Measurements from ENCODE around the gene ZNF850. TPM values are rescaled to one million over a fixed set of nuclear protein-coding genes. Genes with fewer than 3 reads are reported as not detected.
A peak's percentile ranks its signal among the peaks of the same experiment; 100 is the strongest.
"Not testable (repeated sequence)": the region's sequence is repeated elsewhere in the genome, so short reads cannot be mapped to it uniquely, and the experiment has no call there.

Gene ZNF850
- total RNA-seq, 6 experiments from 2014 or later, result 1.7 to 2.5 (median 1.9) TPM

DNA sequence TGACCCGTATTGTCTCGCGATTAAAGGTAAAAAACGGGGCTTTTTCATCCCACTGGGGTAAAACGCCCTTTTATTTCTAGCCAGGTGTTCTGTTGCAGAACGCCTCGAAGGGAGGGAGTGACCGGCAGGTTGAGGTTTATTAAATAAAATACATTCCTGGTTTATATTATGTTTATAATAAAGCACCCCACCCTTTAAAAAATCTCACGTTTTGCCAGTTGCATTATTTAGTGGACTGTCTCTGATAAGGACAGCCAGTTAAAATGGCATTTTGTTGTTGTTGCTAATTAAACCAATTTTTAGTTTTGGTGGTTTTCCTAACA lies 25.1 kb upstream of the ZNF850 start:
- peaks cover 79% of the 10 kb centered on the region for H3K9me3 Mint-ChIP-seq
- peak overlapping the region; percentile 87 for H3K4me3 Mint-ChIP-seq
- TF ChIP-seq, protein P1, sequence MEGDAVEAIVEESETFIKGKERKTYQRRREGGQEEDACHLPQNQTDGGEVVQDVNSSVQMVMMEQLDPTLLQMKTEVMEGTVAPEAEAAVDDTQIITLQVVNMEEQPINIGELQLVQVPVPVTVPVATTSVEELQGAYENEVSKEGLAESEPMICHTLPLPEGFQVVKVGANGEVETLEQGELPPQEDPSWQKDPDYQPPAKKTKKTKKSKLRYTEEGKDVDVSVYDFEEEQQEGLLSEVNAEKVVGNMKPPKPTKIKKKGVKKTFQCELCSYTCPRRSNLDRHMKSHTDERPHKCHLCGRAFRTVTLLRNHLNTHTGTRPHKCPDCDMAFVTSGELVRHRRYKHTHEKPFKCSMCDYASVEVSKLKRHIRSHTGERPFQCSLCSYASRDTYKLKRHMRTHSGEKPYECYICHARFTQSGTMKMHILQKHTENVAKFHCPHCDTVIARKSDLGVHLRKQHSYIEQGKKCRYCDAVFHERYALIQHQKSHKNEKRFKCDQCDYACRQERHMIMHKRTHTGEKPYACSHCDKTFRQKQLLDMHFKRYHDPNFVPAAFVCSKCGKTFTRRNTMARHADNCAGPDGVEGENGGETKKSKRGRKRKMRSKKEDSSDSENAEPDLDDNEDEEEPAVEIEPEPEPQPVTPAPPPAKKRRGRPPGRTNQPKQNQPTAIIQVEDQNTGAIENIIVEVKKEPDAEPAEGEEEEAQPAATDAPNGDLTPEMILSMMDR (IDR thresholded peaks at IDR 0.05), result no peak
- peak overlapping the region; percentile 67 for H3K27ac Mint-ChIP-seq
- H3K27me3 Mint-ChIP-seq (ENCODE audit: insufficient read depth), result peaks cover 1% of the 10 kb centered on the region
- no peaks in the 10 kb centered on the region for H3K4me1 Mint-ChIP-seq (ENCODE audit: low read depth)
- H3K36me3 Mint-ChIP-seq (ENCODE audit: low read depth), result peaks cover 54% of the 10 kb centered on the region
- no peak for DNase-seq

DNA sequence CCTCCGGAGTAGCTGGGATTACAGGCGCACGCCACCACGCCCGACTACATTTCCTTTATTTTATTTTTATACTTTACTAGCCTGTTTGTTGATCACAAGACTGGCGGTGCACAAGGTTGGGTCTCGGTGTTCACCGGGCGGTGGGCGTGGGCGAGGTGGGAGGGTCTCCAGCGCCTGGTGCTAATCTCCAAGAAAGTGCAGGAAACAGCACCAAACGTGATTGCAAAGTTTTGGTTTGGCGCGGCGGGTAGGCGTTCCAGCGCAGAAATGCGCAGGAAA lies 24.0 kb upstream of the ZNF850 start:
- peaks cover 1% of the 10 kb centered on the region for H3K27me3 Mint-ChIP-seq (ENCODE audit: insufficient read depth)
- H3K4me3 Mint-ChIP-seq, result peak overlapping the region; percentile 87; the same call in 1 of the 2 replicates
- no peak for DNase-seq
- peaks cover 57% of the 10 kb centered on the region for H3K36me3 Mint-ChIP-seq (ENCODE audit: low read depth)
- peaks cover 81% of the 10 kb centered on the region for H3K9me3 Mint-ChIP-seq
- TF ChIP-seq, protein P1 (IDR thresholded peaks at IDR 0.05), result no peak
- no peaks in the 10 kb centered on the region for H3K4me1 Mint-ChIP-seq (ENCODE audit: low read depth)
- H3K27ac Mint-ChIP-seq, result no peak overlapping the region

DNA sequence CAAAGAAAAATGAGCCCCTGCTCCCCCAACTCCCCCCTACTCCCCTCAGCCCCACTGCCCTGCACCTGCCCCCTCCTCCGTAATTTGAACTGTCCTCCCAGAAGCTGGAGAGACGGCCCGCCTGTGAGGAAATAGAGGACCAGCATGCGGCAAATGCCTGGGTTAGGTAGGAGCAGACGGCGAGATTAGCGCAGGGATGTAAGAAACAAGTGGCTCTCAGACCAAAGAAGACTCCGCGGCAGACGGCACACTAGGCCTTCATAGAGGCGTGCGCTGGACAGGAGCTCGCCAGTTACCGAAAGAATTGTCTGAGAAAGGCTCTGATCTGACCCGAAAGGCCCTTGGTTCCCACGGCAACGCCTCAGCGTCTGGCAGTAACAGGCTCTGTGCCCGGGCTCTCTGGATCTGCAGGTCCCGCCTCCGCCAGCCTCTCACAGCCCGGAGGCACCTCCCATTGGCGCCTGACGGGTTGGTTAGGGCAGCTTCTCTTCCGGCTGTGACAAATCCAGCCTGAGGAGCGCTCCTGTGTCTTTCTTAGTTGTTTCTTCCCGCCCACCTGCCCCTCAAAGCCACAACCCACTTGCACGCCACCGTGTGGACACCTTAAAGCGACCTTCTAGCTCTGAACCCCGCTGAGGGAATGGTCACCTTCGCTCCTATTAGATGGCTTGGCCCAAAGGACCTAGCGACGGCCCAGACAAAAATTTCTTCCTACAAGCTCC lies 19.0 kb upstream of the ZNF850 start:
- not testable (repeated sequence) for DNase-seq; H3K27ac Mint-ChIP-seq; H3K4me3 Mint-ChIP-seq; H3K4me1 Mint-ChIP-seq (ENCODE audit: low read depth); H3K27me3 Mint-ChIP-seq (ENCODE audit: insufficient read depth)
- Mint-ChIP-seq H3K9me3 (peaks cover 73% of the 10 kb centered on the region), H3K36me3 (ENCODE audit: low read depth) (peaks cover 22% of the 10 kb centered on the region)

DNA sequence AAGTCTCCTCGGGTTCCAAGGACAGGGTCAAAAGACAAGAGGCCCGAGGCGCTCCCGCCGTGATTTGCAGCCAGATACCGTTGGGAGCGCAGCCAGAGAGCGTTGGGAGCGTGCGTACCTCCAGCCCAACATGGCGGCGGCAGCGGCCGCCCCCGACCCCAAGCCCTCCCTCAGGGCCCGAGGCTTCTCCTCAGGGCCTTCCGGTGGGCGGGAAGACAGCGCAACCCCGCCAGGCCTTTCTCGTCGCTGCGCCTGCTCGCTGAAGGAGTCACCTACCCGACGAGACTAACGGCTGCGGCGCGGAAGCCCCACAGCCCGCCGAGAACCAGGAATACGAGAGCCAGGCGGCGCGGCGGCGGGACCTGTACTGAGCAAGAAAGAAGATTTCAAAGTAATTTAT lies 3.2 kb upstream of the ZNF850 start:
- Mint-ChIP-seq H3K4me3 (no peak overlapping the region), H3K27me3 (ENCODE audit: insufficient read depth) (peaks cover 2% of the 10 kb centered on the region), H3K9me3 (peaks cover 74% of the 10 kb centered on the region), H3K36me3 (ENCODE audit: low read depth) (peaks cover 29% of the 10 kb centered on the region), H3K4me1 (ENCODE audit: low read depth) (peaks cover 24% of the 10 kb centered on the region), H3K27ac (no peak overlapping the region)
- TF ChIP-seq, protein P1 (IDR thresholded peaks at IDR 0.05), result no peak
- no peak for DNase-seq

DNA sequence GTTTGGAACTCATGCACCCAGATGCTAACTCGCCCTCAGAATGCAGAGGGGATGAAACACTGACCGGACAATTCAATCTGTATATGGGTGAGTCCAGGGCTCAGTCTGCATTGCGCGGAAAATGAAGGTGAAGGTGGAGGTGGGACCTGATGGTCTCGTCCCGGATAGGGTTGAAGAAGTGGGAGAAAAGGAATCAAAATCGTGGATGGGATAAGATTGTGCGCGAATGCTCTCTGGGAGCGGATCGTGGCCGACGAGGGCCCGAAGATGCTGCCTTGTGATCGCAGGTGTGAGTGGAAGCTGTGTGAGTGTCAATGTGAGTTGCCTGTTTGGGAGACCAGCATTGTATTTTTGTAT lies 594 bp upstream of the ZNF850 start:
- Mint-ChIP-seq H3K36me3 (ENCODE audit: low read depth) (peaks cover 35% of the 10 kb centered on the region), H3K4me3 (peak overlapping the region; percentile 95), H3K27ac (peak overlapping the region; percentile 81), H3K9me3 (peaks cover 66% of the 10 kb centered on the region), H3K27me3 (ENCODE audit: insufficient read depth) (peaks cover 2% of the 10 kb centered on the region), H3K4me1 (ENCODE audit: low read depth) (peaks cover 25% of the 10 kb centered on the region)
- TF ChIP-seq, protein P1 (IDR thresholded peaks at IDR 0.05), result no peak
- DNase-seq, result no peak

DNA sequence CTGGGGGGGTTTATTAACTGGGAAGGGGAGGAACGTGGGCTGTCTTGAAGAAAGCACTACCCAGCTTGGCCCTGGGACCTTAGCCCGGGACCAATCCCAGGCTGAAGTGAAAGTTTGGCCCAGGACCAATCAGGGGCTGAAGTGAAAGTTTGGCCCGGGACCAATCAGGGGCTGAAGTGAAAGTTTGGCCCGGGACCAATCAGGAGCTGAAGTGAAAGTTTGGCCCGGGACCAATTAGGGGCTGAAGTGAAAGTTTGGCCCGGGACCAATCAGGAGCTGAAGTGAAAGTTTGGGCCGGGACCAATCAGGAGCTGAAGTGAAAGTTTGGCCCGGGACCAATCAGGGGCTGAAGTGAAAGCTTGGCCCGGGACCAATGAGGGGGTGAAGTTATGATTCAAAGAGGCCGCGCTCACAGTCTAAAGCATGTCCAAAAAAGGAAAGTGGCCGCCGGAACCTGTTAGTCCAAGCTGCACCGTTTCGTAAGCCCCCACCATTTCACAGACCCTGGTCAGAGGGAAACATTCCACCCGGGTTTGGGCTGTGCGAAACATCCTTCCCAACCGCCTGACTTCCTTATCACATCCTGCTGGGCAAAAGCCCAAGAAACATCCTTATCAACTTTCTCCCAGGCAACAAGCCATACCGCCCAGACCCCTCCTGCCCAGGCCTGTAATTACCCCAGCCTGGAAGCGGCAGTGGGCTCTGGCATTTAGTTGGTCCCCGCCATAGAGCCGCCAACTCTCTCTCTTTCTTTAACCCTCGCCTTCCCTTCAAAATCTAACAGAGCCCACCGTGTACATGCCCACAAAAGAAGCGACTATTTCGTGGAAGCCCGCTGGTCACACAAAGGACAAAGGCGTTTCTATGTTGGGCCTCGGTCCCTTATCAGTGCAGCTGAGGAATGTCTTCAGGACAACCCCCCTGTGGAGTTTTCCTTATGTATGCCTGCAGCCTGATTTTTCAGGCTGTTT lies 1.1 kb downstream of the ZNF850 start:
- DNase-seq, result peak; percentile 37
- Mint-ChIP-seq H3K9me3 (peaks cover 56% of the 10 kb centered on the region), H3K27me3 (ENCODE audit: insufficient read depth) (peaks cover 2% of the 10 kb centered on the region), H3K4me3 (peak overlapping the region; percentile 95), H3K27ac (peak overlapping the region; percentile 81), H3K36me3 (ENCODE audit: low read depth) (peaks cover 33% of the 10 kb centered on the region), H3K4me1 (ENCODE audit: low read depth) (peaks cover 25% of the 10 kb centered on the region)
- TF ChIP-seq, protein P1 (IDR thresholded peaks at IDR 0.05), result no peak

All from HFFc6 (cell line).